DND-41 (cell line): Measurements from ENCODE around the gene ARHGAP21.
A peak's percentile ranks its signal among the peaks of the same experiment; 100 is the strongest.

Source experiments
- ATAC-seq: fragments of 200-7000 bp; cut with Tn5 transposase; 3 replicates; pipeline ENCODE4 v1.9.1; 2021; ENCODE audit warnings: low read depth; ENCODE audit not compliant: insufficient read depth
- DNase-seq: peaks from one replicate; pipeline ENCODE4 v3.0.0-alpha.2; 2020
- H2AFZ ChIP-seq: 2 replicates; pipeline ENCODE4 v1.6.0; 2012; ENCODE audit warnings: low read depth, low read length
- H3K27ac ChIP-seq: 2 replicates; pipeline ENCODE4 v1.5.1; 2012; ENCODE audit warnings: low read length, inconsistent platforms
- H3K27me3 ChIP-seq: fragments of 200-600 bp; sonication (generic); 2 replicates; pipeline ENCODE4 v1.6.0; 2012; ENCODE audit warnings: low read length, mild to moderate bottlenecking, inconsistent platforms; ENCODE audit not compliant: insufficient read depth, poor library complexity
- H3K36me3 ChIP-seq: 2 replicates; pipeline ENCODE4 v1.5.1; 2012; ENCODE audit warnings: low read length, inconsistent platforms; ENCODE audit not compliant: insufficient read depth
- H3K4me1 ChIP-seq: 2 replicates; pipeline ENCODE4 v1.5.1; 2012; ENCODE audit warnings: mild to moderate bottlenecking, low read length; ENCODE audit not compliant: insufficient read depth
- H3K4me2 ChIP-seq: 2 replicates; pipeline ENCODE4 v1.6.0; 2012; ENCODE audit warnings: mild to moderate bottlenecking, moderate library complexity, low read length, inconsistent platforms; ENCODE audit not compliant: insufficient read depth
- H3K4me3 ChIP-seq, 2 experiments: fragments of 200-600 bp in 1 of 2; shearing (Covaris generic) in 1 of 2; 2 replicates each; pipeline ENCODE4 v1.5.1; 2012 to 2016; ENCODE audit warnings: inconsistent platforms in 2 of 2, low read length in 2 of 2, mild to moderate bottlenecking in 2 of 2, low read depth in 1 of 2, moderate library complexity in 1 of 2
- H3K79me2 ChIP-seq: 2 replicates; pipeline ENCODE4 v1.6.0; 2012; ENCODE audit warnings: low read length, inconsistent platforms; ENCODE audit not compliant: insufficient read depth
- H3K9ac ChIP-seq: 2 replicates; pipeline ENCODE4 v1.6.0; 2012; ENCODE audit warnings: low read depth, mild to moderate bottlenecking, inconsistent platforms, low read length, moderate library complexity
- H3K9me3 ChIP-seq: 2 replicates; pipeline ENCODE4 v1.5.1; 2012; ENCODE audit warnings: low read length, moderate library complexity, mild to moderate bottlenecking, inconsistent platforms; ENCODE audit not compliant: insufficient read depth, severe bottlenecking
- H4K20me1 ChIP-seq: 2 replicates; pipeline ENCODE4 v1.6.0; 2012; ENCODE audit warnings: low read length; ENCODE audit not compliant: insufficient read depth
- CTCF ChIP-seq: IDR thresholded peaks from 2 replicates; pipeline ENCODE4 v1.5.1; 2012; ENCODE audit warnings: borderline replicate concordance, low read length, moderate library complexity, mild to moderate bottlenecking; ENCODE audit not compliant: poor library complexity, severe bottlenecking; ENCODE audit errors: extremely low read depth
- EZH2 ChIP-seq: IDR thresholded peaks from 3 replicates; pipeline ENCODE4 v1.6.1; 2012; ENCODE audit warnings: borderline replicate concordance, low read depth, mild to moderate bottlenecking, moderate library complexity, low read length, inconsistent platforms; ENCODE audit not compliant: severe bottlenecking

Gene ARHGAP21

GRCh38 chr10:24724381-24725228 is 918 bp upstream of the ARHGAP21 start:
- peak overlapping the region; percentile 96 for H3K27ac ChIP-seq
- TF ChIP-seq EZH2 (no peak), CTCF (no peak)
- peak overlapping the region; percentile 88 for H2AFZ ChIP-seq

GRCh38 chr10:24723386-24723787 is 300 bp downstream of the ARHGAP21 start:
- TF ChIP-seq EZH2: no peak
- TF ChIP-seq CTCF: no peak
- Histone ChIP-seq H3K9ac (peak overlapping the region; percentile 80), H3K9me3 (no peaks in the 10 kb centered on the region), H3K4me3 (peak overlapping the region in 1 of 2 experiments; percentile 82; a peak in 3 of 4 replicates), H4K20me1 (peaks cover 36% of the 10 kb centered on the region), H3K4me2 (peak overlapping the region; percentile 86; the same call in 1 of the 2 replicates), H3K36me3 (peaks cover 27% of the 10 kb centered on the region), H3K79me2 (peaks cover 48% of the 10 kb centered on the region), H2AFZ (peak overlapping the region; percentile 88; the same call in 1 of the 2 replicates), H3K27ac (peak overlapping the region; percentile 96), H3K27me3 (no peaks in the 10 kb centered on the region), H3K4me1 (peaks cover 47% of the 10 kb centered on the region)
- ATAC-seq (no peak), DNase-seq (peak; percentile 24)

More at GRCh38 chr10:24724381-24725228, 918 bp upstream of the ARHGAP21 start:
- peak; percentile 98 for DNase-seq
- ATAC-seq: peak; percentile 87
- Histone ChIP-seq H3K4me3 (peak overlapping the region; percentile 45 to 82), H3K9ac (peak overlapping the region; percentile 79), H3K79me2 (peaks cover 36% of the 10 kb centered on the region), H3K4me2 (peak overlapping the region; percentile 86), H4K20me1 (peaks cover 27% of the 10 kb centered on the region), H3K4me1 (peaks cover 35% of the 10 kb centered on the region), H3K9me3 (no peaks in the 10 kb centered on the region), H3K36me3 (peaks cover 21% of the 10 kb centered on the region), H3K27me3 (no peaks in the 10 kb centered on the region)

DNA sequence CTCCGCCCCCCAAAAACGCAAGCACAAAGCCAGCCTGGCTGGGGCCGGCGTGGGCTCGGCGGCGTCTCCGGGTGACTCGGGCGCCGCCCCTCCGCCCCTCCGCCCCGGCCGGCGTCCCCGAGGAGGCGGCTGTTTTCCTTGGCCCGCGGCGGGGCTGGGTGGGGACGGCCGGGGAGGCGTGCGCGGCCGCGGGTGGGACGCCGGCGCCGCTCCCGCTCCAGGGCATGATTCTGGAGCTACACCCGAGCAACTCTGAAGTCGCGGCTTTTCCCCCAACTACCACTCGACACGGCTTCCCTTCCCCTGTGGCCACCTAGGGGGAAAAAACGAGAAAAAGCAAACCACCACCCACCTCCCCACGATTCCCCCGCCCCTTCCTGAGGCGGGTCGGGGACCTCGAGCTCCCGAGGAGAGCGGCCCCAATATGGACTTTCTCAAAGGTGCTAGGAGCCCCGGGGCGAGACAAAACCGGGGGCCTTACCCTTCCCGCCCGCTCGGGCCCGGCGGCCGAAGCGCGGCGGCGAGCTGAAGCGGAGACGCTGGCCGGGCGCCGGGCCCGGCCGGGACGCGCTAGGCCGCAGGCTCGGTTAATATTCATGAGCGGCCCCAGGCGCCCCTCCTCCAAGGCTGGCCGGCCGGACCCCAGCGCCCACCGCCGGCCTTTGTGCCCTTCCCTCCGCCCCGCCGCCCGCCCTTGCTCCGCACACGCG is 856 bp downstream of the ARHGAP21 start:
- H4K20me1 ChIP-seq: peaks cover 42% of the 10 kb centered on the region
- H3K9me3 ChIP-seq: no peaks in the 10 kb centered on the region
- DNase-seq: peak; percentile 80
- peaks cover 54% of the 10 kb centered on the region for H3K79me2 ChIP-seq
- H3K4me1 ChIP-seq: peaks cover 53% of the 10 kb centered on the region
- H3K27me3 ChIP-seq: no peaks in the 10 kb centered on the region
- peak; percentile 33 for ATAC-seq
- peak overlapping the region; percentile 53 for H2AFZ ChIP-seq
- peak overlapping the region; percentile 80 for H3K9ac ChIP-seq
- peak overlapping the region; percentile 78 for H3K27ac ChIP-seq
- TF ChIP-seq EZH2 (no peak), CTCF (no peak)
- H3K4me2 ChIP-seq: peak overlapping the region; percentile 79
- peak overlapping the region; percentile 76 to 82 for H3K4me3 ChIP-seq
- peaks cover 32% of the 10 kb centered on the region for H3K36me3 ChIP-seq
